GM21529 (cell line): Measurements from ENCODE around the gene SIPA1.
"Not testable (repeated sequence)": the region's sequence is repeated elsewhere in the genome, so short reads cannot be mapped to it uniquely, and the experiment has no call there.

Experiments used
- ATAC-seq: cut with Tn5 transposase; IDR thresholded peaks from one replicate; pipeline ENCODE4 v1.9.1; 2021; ENCODE audit not compliant: unreplicated experiment

Gene SIPA1

DNA sequence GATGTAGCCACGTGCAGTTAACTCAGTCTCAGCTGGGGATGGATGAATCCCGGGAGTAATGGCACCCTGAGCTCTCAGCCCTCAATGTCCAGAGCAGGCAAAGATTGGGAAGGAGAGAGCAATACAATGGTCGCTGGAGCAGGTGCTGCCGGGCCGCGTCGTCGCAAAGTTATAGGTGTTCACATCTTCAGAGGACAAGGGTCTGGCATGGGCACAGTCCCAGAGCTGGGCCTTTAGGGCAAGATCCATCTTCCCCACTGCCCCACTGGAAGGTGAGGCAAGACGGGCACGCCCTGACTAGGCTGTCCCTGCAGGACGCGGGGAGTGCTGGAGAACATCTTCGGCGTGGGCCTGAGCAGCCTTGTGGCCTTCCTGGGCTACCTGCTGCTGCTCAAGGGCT is 14.7 kb upstream of the SIPA1 start:
- no peak for ATAC-seq

DNA sequence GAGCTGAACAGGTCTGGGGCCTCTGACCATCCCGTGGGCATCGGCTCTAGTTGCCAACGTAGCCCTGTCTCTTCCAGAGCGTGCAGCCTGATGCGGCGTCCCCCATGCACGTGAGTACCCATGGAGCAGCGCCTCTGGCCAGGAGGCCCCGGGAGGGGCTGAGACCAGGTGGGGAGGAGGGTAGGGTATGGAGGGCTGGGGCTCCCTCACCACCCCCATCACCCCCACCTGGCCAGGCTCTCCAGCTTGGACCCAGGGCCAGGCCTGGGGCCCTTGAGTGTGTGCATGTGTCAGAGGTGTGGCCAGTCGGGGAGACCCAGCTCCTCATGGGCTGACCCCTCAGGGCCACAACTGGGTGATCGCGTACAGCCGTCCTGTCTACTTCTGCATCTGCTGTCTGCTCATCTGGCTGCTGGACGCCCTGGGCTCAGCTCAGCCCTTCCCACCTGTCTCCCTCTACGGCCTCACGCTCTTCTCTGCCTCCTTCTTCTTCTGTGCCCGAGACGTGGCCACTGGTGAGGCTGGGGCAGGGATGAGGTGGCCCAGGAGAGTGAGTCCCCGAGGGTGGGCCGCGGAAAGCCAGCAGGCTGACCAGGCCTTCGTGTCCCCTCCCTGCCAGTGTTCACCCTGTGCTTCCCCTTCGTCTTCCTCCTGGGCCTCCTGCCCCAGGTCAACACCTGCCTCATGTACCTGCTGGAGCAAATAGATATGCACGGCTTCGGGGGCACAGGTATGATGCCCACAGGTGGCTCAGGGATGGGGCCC is 13.9 kb upstream of the SIPA1 start:
- ATAC-seq = no peak

DNA sequence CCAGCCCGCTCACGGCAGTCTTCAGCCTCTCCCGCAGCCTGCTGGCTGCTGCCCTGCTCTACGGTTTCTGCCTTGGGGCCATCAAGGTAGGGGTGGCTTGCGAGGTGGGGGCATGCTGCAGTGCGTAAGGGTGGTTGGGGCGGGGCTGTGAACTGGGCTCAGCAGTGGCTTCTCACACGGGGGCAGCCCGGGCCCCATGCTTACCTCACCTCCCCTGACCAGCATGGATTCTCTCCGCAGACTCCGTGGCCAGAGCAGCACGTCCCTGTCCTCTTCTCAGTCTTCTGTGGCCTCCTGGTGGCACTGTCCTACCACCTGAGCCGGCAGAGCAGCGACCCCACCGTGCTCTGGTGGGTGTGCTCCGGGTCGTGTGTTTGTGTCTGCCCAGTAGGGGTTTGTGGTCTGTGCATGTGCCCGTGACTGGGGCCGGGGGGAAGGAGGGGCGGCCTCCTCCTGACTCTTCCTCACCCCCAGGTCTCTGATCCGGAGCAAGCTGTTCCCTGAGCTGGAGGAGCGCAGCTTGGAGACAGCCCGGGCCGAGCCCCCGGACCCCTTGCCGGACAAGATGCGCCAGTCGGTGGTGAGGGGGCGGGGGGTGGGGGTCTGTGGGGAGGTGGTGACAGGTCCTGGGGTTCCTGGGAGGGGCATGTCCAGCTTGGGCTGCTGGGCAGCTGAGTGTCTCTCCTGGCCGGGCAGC is 12.8 kb upstream of the SIPA1 start:
- ATAC-seq = no peak

DNA sequence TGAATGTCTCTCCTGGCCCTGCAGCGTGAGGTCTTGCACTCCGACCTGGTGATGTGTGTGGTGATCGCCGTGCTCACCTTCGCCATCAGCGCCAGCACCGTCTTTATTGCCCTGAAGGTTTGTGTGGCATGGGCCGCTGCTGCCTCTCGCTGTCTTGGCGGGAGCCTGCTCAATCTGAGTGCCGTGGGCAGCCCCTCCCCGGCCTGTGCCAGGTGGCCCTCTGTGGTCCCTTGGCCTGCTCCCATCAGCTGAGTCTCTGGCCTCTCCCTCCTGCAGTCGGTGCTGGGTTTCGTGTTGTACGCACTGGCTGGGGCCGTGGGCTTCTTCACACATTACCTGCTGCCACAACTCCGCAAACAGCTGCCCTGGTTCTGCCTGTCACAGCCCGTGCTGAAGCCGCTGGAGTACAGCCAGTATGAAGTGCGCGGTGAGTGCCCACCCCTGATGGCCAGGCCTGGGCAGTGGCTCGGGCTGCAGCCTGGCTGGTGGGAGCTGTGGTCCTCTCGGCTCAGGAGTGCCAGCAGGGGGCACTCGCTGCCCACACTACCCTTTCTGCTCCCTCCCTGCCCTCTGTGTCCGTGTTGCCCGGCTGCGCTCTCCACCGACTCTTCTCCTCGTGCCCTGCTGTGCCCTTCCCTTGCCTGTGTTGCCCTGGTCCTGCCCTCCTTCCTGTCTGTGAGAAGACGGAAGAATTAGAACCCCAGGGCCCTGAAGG is 12.1 kb upstream of the SIPA1 start:
- ATAC-seq = no peak

GRCh38 chr11:65627202-65627601 is 10.7 kb upstream of the SIPA1 start:
- ATAC-seq = no peak

- ATAC-seq = no peak
These were observed 8.3 kb upstream of the SIPA1 start for GRCh38 chr11:65629579-65629978.

DNA sequence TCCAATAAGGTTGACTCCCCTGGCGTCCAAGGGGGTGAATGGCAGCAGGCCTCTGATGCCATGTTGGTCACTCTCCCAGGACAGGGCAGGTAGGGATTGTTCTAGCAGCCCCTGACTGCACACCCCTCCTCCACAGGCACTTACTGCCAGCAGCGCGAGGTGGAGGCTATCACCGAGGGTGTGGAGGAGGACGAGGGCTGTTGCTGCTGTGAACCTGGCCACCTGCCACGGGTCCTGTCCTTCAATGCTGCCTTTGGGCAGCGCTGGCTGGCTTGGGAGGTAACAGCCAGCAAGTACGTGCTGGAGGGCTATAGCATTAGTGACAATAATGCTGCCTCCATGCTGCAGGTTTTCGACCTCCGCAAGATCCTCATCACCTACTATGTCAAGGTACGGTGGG is 7.7 kb upstream of the SIPA1 start:
- no peak for ATAC-seq

- ATAC-seq = no peak
These were observed 4.4 kb upstream of the SIPA1 start for GRCh38 chr11:65633390-65634108.

DNA sequence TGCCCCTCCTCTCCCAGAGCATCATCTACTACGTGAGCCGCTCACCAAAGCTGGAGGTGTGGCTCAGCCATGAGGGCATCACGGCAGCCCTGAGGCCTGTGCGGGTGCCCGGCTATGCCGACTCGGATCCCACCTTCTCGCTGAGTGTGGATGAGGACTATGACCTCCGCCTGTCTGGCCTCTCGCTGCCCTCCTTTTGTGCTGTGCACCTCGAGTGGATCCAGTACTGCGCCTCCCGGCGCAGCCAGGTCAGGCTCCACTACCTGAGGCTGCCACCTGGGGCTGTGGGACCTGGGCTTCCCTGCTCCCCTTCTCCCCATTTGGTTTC is 3.8 kb upstream of the SIPA1 start:
- ATAC-seq = no peak

- ATAC-seq = no peak
These were observed 3.5 kb upstream of the SIPA1 start for GRCh38 chr11:65634440-65634839.

DNA sequence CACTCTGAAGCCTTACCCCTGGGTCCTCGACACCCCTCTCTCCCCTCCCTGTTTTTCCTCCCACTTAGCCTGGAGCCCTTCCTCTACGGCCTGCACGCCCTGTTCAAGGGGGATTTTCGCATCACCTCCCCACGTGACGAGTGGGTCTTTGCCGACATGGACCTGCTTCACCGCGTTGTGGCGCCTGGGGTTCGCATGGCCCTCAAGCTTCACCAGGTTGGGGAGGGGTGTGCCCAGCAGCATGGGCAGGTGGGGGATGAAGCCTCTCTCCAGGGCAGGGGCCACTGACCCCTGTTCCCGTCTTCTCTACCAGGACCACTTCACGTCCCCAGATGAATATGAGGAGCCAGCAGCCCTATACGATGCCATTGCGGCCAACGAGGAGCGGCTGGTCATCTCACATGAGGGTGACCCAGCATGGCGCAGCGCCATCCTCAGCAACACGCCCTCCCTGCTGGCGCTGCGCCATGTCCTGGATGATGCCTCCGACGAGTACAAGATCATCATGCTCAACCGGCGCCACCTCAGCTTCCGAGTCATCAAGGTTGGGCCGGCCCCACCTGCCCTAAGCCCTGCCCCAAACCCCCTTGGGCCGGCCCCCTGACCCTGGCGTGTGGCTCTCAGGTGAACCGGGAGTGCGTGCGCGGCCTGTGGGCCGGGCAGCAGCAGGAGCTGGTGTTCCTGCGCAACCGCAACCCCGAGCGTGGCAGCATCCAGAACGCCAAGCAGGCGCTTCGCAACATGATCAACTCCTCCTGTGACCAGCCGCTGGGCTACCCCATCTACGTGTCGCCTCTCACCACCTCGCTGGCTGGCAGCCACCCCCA is 2.8 kb upstream of the SIPA1 start:
- ATAC-seq = no peak

- ATAC-seq = no peak
These were observed 1.5 kb upstream of the SIPA1 start for GRCh38 chr11:65636108-65637031.

- no peak for ATAC-seq
These were observed 806 bp upstream of the SIPA1 start for GRCh38 chr11:65637032-65637557.

DNA sequence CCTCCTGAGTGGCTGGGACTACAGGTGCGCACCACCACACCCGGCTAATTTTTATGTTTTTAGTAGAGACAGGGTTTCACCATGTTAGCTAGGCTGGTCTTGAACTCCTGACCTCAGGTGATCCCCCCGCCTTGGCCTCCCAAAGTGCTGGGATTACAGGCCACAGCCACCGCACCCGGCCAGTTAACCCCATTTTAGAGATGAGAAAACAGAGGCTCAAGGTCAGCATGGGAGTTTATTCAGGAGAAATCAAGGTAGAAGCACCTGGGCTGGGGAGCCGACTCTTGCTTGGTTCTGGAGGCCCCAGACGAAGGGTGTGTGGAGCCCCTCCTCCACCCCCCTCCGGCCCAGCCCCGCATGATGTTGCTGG is 1.3 kb downstream of the SIPA1 start:
- ATAC-seq = not testable (repeated sequence)

DNA sequence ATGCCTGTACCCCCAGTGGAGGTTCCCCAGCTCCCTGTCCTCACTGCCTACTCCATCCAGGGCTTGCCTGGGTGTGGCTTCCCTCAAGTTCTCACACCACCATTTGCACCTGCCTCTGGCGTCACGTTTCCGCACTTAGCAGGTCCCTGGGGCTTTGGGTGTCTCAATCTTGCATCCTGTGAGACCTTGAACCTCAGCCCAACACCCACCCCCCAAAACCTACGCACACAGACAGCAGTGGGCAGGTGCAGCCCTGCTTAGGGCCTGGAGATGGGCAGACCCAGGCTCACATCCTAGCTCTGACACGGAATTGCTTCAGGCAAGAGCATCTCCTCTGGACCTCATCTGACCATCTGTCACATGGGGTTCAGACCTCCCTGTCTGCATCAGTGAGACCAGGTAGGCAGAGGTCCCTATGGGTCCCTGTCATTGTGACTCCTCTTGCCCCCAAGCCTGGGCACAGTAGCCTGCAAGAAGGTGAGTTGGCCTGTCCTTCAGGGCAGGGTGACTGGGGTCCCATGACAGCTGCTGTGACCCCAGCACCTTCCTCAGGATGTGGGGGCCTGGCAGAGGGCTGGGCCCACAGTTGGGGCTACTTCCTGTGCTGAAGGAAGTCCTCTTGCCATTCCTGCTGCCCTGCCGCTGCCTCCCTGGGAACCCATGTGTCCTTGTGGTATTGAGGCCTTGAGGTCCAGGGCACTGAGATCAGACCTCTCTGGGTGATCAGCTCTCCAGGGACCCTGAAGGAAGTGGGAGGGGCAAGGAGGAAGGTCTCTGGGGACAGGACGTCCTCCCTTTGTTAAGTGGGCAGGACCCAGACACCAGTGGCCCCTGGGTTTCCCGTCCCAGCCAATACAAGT is 2.0 kb downstream of the SIPA1 start:
- no peak for ATAC-seq

DNA sequence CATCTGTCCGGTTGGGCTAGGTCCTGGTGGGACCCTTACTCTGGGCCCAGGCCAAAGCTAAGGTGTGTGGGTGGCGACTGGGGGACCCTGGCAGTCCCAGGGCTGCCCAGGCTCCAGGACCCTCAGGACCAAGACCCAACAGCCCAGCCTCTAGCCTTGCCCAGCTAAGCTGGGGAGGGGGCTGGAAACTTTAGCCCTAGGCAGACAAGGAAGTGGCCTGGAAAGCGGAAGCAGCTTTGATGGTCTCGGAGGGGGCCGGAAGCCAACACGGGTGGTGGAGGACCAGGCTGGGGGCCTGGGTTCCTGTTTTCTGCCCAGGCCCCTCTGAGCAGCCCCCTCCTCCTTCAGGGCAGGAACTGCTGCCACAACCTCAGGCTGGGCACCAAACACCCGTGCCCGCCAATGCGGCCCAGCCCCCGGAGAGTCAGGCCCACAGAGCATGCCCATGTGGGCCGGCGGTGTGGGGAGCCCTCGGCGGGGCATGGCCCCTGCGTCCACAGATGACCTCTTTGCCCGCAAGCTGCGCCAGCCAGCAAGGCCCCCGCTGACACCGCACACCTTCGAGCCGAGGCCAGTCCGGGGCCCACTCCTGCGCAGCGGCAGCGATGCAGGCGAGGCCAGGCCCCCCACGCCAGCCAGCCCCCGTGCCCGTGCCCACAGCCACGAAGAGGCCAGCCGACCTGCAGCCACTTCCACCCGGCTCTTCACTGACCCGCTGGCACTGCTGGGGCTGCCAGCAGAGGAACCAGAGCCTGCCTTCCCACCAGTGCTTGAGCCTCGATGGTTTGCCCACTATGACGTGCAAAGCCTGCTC is 2.8 kb downstream of the SIPA1 start:
- no peak for ATAC-seq

DNA sequence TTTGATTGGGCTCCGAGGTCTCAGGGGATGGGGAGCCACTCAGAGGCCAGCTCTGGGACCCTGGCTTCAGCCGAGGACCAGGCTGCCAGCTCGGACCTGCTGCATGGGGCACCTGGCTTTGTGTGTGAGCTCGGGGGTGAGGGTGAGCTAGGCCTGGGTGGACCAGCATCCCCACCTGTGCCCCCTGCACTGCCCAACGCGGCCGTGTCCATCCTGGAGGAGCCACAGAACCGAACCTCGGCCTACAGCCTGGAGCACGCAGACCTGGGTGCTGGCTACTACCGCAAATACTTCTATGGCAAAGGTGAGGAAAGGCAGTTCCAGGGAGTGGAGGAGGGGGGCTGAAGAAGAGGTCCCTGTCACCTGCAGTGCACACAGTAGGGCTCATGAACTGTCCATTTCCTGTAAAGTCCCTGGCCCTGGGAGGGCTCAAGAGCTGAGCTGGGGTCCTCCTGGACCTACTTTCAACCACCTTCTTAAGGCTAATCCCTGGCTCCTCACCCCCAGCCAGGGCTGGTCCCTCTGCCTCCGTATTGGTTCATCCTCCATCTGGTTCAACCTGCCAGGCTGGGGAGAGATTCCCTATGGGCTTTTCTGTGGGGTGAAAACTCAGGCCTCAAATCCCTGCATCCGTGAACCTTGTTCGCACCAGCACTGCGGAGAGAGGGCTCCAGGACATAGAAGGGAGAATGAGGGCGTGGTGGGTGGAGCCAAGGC is 3.6 kb downstream of the SIPA1 start:
- no peak for ATAC-seq
